Activated effector memory CD4-positive, alpha-beta T cell treated with anti-CD3 and anti-CD28 coated beads, Interleukin-2, amount 50 U/mL, for 16 hours (primary cell): Measurements from ENCODE around the gene B4GALNT4.
"Not testable (repeated sequence)": the region's sequence is repeated elsewhere in the genome, so short reads cannot be mapped to it uniquely, and the experiment has no call there.

Experiments
- DNase-seq: peaks from one replicate; pipeline ENCODE4 v3.0.0-alpha.2; 2020

The B4GALNT4 gene

DNA sequence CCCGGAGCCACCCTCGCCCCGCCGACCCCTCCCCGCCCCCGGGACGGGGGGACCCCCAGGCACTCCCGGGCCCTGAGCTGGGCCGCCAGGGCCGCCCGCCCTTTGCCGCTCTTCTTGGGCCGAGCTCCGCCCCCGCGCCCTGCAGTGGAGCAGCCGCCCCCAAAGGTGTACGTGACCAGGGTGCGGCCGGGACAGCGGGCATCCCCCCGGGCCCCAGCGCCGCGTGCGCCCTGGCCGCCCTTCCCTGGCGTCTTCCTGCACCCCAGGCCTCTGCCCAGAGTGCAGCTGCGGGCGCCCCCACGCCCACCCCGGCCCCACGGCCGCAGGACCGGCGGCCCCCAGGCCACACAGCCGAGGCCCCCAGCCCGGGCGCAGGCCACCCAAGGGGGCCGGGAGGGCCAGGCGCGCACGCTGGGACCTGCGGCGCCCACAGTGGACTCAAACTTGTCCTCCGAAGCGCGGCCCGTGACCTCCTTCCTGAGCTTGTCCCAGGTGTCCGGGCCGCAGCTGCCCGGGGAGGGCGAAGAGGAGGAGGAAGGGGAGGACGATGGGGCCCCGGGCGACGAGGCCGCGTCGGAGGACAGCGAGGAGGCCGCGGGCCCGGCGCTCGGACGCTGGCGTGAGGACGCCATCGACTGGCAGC lies 7.4 kb downstream of the B4GALNT4 start:
- no peak for DNase-seq

DNA sequence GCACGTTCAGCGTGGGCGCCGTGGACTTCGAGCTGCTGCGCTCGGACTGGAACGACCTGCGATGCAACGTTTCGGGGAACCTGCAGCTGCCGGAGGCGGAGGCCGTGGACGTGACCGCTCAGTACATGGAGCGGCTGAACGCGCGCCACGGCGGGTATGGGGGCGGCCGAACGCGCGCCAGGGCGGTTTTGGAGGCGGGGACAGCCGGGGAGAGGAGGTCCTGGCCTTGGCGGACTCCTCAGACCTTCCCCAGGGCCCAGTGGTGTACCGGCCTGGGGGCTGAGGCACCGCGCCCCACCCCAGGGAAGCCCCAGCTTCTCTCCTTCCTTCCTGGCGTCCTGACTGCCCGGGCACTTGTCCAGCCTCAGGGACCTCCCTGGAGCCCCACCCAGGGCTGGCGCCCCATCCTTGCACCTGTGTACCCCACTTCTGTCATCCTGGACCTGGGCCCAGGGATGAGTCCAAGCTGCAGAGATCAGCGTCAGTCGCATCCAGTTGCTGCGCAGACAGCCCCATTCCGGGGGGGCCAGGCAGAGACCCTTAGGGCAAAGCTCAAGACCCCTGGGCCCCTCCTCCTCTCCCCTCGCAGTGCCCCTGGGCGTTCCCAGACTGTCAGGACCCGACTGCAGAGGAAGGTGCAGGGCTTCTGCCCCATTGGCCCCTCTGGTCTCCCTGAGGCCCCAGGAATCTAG lies 8.0 kb downstream of the B4GALNT4 start:
- DNase-seq: no peak

DNA sequence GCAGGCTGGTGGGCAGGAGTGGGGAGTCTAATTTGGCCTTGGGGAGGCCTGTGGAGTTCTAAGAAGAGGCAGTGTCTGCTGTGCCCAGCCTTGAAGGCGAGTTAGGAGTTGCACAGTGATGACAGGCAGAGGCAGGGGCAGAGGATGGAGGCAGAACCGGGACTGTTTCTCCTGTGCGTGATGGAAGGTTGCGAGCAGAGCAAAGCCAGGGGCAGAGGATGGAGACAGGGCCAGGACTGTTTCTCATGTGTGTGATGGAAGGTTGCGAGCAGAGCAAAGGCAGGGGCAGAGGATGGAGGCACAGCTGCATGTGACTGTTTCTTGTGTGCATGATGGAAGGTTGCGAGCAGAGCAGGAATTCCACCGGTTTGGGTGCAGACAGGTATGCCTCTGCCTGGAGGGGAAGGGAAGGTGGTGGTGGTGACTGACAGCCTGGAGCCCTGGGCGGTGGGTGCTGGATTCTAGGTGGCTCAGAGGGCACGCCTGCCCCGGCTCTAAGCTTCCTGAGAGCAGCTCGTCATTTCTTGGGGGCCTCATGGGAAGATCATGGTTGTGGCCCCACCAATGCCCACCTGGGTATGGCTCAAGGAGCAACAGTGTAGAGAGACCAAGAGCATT lies 8.7 kb downstream of the B4GALNT4 start:
- no peak for DNase-seq

DNA sequence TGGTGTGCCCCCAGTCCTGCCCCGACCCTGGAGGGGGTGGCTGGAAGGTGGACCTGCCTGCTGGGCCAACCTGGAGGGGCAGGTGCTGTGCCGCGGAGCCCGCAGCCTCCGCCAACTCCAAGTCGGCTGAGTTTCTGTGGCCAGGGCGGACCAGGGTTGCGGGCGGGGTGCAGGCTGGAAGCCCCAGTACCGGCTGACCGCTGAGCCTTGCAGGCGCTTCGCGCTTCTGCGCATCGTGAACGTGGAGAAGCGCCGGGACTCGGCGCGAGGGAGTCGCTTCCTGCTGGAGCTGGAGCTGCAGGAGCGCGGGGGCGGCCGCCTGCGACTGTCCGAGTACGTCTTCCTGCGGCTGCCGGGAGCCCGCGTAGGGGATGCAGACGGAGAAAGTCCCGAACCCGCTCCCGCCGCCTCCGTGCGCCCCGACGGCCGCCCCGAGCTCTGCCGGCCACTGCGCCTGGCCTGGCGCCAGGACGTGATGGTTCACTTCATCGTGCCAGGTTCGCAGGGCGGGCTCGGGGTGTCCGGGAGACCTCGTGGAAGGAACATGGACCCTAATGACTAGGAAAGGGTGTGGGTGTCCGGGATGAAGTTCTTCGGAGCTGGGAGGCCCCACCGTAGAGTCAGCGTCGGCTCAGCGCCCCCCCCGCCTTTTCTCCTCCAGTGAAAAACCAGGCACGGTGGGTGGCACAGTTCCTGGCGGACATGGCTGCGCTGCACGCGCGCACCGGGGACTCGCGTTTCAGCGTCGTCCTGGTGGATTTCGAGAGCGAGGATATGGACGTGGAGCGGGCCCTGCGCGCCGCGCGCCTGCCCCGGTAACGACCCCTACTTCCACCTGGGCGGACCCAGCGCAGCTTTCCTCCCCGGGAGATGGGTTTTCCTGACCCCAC lies 10.2 kb downstream of the B4GALNT4 start:
- DNase-seq: no peak

DNA sequence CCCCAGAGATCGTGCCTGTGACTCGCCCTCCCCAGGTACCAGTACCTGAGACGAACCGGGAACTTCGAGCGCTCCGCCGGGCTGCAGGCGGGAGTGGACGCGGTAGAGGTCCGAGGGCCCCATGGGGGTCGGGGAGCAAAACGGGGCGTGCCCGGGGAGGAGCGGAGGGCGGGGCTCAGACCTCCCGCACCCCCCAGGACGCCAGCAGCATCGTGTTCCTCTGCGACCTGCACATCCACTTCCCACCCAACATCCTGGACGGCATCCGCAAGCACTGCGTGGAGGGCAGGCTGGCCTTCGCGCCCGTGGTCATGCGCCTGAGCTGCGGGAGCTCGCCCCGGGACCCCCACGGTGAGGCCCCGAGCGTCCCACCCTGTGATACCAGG lies 10.8 kb downstream of the B4GALNT4 start:
- no peak for DNase-seq

DNA sequence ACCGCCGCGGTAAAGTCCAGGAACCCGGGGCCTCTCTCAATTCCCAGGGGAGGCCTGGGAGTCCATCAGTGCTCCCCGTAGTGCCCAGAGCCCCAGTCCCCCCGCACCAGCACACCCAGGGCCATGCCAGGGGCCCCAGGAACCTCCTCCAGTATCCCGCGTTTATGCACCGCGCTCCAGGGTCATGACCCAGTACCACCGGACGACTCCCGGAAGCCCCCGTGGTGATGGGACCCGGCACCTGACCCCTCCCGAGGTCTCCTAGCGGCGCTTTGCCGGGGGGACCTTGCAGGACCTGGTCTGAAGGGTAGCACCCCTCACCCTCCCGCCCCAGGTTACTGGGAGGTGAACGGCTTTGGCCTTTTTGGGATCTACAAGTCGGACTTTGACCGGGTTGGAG lies 11.2 kb downstream of the B4GALNT4 start:
- no peak for DNase-seq

DNA sequence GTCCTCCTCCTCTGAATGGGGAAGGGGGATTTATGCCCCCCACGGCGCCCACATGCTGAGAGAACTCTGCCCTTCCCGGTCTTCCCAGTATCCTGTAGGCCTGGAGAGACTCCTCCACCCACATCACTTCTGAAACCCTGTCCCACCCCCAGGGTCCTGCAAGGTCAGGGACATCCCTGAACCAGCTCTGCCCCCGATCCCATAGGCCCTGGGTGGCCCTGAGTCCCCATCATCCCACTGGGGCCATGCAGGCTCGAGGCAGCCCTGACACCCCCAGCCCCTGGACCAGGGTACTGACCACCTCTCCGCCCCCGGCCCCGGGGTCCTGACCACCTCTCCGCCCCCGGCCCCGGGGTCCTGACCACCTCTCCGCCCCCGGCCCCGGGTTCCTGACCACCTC lies 11.7 kb downstream of the B4GALNT4 start:
- DNase-seq: no peak

DNA sequence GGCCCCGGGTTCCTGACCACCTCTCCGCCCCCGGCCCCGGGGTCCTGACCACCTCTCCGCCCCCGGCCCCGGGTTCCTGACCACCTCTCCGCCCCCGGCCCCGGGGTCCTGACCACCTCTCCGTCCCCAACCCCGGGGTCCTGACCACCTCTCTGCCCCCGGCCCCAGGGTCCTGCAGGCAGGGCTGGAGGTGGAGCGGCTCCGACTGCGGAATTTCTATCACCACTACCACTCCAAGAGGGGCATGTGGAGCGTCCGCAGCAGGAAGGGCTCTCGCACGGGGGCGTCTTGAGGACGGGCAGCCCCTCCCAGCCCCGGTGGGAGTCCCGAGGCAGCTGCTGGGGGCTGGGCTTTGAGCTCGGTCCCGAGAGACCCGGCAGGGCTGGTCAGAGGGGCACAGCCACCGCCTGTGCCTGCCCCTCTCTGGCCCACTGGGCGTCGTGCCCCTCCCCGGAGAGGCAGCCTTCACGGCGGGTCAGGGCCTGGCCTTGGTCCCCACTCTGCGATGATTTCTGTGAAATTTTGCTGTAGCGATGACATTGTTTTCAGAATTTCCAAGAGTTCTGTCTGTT lies 12.3 kb downstream of the B4GALNT4 start:
- no peak for DNase-seq

DNA sequence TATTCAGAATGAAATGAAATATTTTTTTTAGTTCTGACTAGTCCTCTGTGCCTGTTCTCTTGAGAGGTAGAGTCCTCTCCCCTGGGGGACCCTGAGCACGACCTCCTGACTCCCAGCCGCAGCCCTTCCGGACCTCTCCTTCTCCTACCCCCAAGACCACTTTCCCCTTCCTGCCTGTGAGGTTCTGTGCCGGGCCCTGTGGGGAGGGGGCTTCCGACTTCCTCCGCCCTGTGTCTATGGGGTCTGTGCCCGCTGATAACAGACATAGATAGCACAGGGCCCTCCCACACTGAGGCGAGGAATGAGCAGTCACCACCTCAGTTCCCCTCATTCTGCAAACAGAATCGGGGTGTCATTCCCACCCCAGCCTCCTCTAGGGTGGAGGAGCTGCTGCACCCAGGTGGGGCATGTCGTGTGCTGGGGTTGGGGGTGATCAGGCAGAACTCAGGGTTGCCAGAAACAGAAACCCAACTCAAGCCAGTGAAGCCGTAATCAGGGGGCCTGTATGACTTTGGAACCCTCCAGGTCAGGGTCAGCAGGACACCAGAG lies 12.9 kb downstream of the B4GALNT4 start:
- no peak for DNase-seq

DNA sequence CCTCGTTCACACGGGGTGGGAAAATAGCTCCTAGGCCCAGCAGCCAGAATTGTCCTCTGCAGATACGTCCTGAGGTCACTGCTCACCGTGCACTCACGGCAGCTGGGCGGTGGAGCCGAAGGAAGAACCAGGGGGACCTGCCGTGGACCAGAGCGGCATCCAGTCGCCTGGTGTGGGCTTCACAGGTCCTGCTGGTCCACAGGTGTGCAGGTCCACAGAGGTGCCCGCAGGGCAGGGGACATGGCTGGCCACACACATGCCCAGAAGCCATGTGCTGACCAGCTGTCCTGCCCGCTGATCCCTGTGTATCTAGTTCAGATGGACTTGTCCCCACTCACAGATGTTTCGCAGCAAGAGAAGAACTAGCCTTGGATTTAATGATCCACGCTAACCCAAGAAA lies 14.1 kb downstream of the B4GALNT4 start:
- no peak for DNase-seq

DNA sequence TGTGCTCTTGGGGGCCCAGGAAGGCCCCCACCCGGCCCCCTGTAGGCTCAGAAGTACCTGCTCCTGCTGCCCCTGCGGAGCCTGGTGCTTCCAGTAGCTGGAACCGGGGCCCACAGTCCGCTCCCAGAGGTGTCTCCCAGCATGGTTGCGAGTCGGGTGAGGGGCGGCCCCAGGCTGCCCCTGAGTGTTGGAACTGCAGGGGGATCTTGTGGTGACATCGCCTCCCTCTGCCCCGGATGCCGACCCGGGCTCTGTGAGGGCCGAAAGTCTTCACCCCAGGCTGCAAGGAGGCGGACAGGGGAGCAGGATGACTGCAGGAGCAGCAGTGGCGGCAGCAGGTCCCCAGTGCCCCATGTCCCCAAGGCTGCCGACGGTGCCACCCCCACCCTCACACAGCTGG lies 15.2 kb downstream of the B4GALNT4 start:
- DNase-seq: no peak

DNA sequence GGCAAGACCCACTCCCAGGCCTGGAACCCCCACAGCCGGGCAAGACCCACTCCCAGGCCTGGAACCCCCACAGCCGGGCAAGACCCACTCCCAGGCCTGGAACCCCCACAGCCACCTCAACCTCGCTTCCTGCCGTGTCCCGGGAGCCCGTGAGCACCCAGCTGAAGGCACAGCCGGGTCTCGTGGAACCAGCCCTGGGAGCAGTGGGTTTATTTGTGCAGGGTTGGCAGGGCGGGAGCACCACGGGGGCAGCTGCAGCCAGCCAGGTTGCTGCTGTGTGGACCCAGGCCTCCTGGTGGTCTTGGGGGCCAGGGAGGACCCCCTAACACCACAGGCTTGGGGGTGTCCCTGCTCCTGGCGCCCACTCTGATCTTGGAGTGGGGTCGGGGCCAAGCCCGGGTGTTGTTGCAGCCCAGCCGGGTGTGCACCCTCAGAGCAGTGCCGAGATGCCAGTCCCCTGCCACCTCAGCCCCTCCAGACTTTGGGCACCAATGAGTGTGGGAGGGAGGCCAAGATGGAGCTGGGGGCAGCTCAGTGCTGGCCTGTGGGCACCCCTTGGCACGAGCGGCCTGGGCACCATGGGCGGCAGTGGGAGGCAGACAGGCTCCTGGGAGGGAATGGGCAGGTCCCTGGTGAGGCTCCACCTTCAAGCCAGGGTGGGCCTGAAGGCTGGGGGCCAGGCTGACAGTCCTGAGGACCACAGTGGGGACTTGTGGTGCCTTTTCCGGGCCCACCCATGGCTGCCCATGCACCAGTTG lies 16.5 kb downstream of the B4GALNT4 start:
- DNase-seq: no peak

DNA sequence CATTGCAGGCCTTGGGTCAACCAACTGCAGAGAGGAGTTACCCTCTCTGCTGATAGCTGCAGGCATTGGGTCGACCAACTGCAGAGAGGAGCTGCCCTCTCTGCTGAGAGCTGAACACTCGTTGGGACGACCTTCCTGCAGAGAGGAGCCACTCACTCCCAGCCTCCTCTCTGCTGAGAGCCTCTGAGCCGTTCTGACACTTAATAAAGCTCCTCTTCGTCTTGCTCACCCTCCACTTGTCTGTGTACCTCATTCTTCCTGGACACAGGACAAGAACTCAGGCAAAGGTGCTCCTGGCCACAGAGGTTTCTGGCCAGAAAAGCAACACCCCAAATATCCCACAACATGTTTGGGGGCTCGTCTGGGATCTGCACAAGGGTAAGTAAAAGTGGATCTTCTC lies 17.2 kb downstream of the B4GALNT4 start:
- no peak for DNase-seq

DNA sequence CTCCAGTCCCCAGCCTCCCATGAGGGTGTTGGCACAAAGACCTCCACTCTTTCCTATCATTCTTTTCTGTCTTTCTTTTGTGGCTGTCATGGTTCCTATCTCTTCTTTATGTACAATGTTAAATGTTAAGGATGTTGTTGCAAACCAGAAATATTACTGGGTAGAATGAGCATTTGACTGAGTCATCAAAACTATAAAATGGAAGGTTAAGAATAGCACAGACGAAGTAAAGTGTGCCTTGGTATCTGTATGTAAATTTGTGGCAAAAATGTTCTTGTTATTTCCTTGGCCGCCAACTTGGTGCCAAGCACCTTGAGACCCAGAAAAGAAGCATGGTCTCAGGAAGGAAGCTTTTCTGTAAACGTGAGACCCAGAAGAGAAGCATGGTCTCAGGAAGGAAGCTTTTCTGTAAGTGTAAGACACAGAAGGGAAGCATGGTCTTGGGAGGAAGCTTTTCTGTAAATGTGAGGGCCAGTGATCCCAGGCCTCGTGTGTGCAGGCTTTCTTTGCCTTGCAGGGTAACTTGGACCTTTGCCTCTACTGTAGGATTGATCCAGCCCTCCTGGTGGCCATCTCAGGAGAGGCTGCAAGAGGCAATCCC lies 18.0 kb downstream of the B4GALNT4 start:
- DNase-seq: no peak

DNA sequence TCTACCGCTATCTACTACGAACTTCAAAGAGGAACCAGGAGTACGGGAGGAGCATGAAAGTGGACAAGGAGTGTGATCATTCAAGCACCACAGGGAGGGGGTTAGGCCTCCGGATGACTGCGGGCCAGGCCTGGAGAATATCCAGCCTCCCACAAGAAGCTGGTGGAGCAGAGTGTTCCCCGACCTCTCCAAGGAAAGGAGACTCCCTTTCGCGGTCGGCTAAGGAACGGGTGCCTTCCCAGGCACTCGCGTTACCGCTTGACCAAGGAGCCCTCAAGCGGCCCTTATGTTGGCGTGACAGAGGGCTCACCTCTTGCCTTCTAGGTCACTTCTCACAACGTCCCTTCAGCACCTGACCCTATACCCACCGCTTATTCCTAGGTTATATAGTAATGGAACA lies 20.1 kb downstream of the B4GALNT4 start:
- not testable (repeated sequence) for DNase-seq

DNA sequence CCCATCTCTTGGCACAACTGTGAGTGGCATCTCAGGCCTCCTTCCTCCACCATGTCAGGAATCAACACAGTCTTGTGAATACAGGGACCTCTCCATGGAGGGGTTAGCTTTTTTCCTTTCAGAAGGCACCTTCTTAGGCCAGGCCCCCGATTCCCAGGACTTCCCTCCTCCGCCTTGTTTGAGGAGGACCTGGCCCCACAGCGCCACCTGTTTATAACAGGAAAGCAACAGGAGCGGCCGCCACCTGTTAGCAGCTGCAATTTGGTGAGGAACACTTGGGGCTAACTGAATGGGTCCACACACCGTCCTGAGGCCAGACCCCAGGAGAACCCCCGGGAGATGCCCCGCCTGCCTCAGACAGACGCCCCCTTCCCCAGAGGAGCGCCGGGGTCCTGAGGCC lies 20.9 kb downstream of the B4GALNT4 start:
- no peak for DNase-seq

DNA sequence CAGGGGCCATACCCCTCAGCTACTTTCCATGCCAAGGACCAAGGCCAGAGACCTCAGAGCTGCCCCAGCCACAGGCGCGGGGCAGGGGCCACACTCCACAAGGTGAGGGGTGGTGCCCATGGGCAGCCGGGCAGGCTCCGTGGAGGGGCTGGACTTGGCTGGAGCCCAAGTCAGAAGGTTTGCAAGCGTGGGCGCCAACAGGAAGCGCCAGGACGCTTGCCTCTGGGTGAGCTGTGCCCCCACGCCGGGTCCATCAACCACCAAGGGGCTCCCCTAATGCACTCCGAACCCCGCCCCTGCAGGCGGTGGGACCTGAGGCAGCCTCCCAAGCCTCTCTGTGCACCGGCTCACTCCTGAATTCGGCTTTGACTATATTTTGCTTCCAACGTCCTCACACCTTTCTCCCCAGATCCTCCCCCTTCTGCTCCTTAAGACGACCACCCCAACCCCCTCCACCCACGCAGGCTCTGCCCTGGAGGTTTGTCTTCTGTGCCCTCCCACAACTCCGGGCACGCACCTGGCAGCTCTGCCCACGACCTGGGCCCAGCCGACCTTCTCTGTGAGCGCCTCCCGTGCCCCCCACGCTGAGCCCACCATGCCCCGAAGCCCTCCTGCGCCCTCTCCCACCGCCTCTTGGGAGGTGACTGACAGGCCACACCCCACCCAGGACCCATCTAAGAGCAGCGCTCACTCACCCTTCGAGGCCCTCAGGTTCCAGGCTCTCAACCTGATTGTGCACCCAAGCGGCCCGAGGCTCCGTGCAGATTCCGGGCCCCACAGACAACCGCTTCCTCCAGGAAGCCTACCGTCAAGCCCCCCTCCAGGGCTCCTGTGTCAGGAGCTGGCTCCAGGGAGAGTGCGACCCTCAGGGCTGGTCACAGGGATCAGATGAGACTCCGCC lies 22.1 kb downstream of the B4GALNT4 start:
- DNase-seq: no peak

DNA sequence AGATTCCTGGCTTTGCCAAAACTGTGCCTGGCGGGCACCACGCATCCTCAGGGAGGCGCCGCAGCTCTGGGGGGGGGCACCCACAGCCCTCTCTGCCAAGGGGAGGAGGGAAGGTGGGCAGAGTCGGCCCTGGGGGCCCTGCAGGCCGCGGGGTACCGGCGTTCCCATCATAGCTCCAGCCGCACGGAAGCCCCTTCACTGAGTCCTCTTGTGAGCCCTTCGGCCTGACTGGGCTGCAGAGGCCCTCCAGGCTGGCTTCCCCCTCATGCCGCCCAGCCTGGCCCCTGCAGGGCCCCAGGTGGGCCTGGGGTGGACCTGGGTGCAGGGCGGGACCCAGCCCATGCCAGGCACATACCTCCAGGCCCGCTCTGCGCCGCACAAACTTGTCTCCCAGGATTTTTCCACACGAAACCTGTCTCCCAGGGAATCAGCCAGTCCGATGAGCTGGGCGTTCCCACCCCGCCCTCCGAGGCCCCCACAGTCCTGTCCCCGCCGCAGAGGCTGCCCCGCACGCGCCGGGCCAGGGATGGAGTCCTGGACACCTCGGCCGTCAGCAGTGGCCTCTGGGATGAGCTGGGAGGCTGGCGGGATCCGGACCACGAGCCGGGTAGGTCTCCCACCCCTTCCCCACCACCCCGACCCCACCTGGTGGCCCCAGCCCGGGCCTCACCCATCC lies 22.9 kb downstream of the B4GALNT4 start:
- no peak for DNase-seq

DNA sequence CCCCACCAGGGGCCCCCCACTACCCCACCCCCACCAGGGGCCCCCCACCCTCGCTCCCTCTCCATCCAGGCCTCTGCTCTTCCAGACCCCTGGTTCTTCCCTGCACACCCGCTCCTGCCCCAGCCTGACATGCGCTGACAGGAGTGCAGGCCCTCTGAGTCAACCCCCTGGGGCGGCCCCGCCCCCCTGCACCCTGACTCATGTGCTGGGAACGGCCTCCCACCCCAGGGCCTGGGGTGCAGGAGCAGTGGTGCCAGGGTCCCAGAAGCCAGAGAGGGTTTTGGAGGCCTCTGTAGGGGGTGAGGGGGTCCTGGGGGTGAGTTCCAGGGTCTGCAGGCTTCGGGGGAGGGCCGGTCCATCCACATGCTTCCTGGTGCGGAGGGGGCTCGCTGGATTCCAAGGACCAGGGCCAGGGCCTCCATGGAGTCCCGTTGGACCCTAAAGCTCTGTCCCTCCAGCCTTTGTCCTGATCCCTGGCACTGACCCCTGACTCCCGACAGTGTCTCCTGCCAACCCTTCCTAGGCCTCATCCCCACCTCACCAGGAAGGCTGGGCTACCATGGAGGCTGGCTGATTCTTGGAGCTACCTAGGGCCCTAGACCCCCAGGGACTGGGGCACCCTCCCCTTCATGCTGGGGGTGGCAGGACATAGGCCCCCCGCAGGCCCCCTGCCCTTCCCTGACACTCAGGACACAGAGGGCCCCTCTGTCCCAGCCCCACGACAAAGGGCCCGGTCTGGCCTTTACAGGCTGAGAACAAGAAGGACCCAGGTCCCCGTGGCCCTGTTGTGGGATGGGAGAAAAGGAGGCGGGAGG lies 24.1 kb downstream of the B4GALNT4 start:
- DNase-seq: no peak
